Measurements from ENCODE around the gene DOC2B. TPM values are rescaled to one million over a fixed set of nuclear protein-coding genes. Genes with fewer than 3 reads are reported as not detected.

The DOC2B gene
- total RNA-seq, 1 experiment from 2014 or later, result 15.2 TPM

DNA sequence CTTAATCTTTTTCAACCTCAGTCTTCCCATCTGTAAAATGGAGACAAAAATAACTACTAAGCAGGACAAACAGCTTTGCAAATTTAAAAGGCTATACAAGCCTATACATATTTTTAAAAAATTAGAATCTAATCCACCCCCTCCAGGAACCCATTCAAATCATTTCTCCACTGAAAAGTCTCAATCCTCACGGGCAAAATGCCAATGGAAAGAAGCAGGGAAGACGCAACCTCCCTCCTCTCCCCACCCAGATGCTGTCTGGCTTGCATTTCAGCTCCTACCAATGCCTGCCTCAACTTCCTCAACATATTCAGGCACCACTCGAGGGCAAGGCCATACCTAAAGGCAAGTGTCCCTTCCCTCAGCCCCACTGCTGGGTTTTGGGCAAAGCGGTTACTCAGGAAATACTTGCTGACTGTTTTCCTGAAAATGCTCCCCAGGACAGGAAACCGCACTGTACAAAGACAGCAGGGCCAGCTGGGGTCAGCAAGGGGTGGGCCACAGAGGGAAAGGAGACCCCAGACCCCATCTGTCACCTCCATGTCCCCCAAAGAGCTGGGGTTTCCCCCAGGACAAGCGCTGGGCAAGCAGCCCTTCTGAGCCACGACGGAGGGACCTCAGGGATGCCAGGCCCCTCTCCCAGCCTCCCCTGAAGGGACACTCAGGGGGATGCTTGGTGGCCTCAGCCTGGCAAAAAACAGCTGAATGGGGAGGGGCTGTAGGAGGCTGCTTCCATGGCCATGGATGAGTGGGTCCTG lies 47.7 kb upstream of the DOC2B start:
- no peaks in the 10 kb centered on the region for H3K4me1 ChIP-seq (ENCODE audit: control insufficient read depth in 1 of 2, insufficient read depth in 2 of 2, low read length in 2 of 2)
- H4K20me1 ChIP-seq (ENCODE audit: insufficient read depth), result no peaks in the 10 kb centered on the region
- CTCF ChIA-PET, result no interaction called here
- H3K79me2 ChIP-seq (ENCODE audit: insufficient read depth, low read length), result no peaks in the 10 kb centered on the region
- H3K9ac ChIP-seq (ENCODE audit: low read length), result no peak overlapping the region
- intact Hi-C loops (cut with micrococcal nuclease), result no loop called here
- RAD21 ChIA-PET (ENCODE audit: low non-redundant PET in 1 of 2, low total read pairs in 2 of 2, uncharacterized antibody in 2 of 2, unreplicated experiment in 2 of 2), result no interaction called here
- H2AFZ ChIP-seq (ENCODE audit: low read depth, low read length, poor library complexity, severe bottlenecking), result no peak overlapping the region
- no peaks in the 10 kb centered on the region for H3K27me3 ChIP-seq (ENCODE audit: insufficient read depth, low read length)
- H3K9me2 ChIP-seq (ENCODE audit: insufficient read depth), result no peaks in the 10 kb centered on the region
- DNase-seq (ENCODE audit: low read depth, low spot score) (no peak), ATAC-seq (no peak)
- BruUV-seq (replicated peaks), result no TSS peak
- TF ChIP-seq FOSL1 (IDR thresholded peaks at IDR 0.05; ENCODE audit: low read depth) (no peak), RAD21 (IDR thresholded peaks at IDR 0.05; ENCODE audit: low read depth) (no peak)
- no peak overlapping the region for H3K4me3 ChIP-seq (replicated peaks in 1 of 2; ENCODE audit: low read depth in 1 of 2, low read length in 2 of 2)
- H3K4me2 ChIP-seq (ENCODE audit: low read length), result no peak overlapping the region
- H3K36me3 ChIP-seq (ENCODE audit: control insufficient read depth in 1 of 2, insufficient read depth in 2 of 2, low read length in 2 of 2), result no peaks in the 10 kb centered on the region
- H3K9me3 ChIP-seq (ENCODE audit: control insufficient read depth in 1 of 2, insufficient read depth in 1 of 2, low read depth in 1 of 2, low read length in 2 of 2), result no peaks in the 10 kb centered on the region
- H3K27ac ChIP-seq (ENCODE audit: low read depth, low read length), result no peak overlapping the region
- POLR2A ChIA-PET, result no interaction called here

DNA sequence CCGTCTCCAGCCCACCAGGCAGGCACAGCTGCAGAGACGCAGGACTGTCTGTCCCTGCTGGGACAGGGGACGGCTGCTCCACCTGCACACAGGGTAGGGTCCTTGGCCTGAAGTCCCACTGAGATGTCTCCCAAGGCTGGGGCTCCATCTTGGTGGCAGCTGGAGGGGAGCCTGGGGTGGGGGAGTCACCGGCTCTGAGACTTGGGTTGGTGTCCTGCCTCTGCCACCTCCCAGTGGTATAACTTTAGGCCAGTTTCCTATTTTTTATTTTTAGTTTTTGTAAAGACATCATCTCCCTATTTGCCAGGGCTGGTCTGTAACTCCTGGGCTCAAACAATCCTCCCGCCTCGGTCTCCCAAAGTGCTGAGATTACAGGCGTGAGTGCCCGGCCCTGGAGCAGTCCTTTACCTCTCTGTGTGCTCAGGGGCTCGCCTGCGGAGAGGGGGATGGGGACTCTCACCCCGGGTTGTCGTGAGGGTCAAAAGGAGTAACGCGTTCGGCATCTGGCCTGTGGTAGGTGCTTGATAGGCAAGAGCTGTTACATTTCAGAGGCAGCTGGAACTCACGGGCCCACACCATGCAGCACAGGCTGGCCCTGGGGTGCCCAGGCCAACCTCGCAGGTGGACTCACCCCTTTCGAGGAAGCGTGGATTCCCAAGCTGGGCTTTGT lies 46.6 kb upstream of the DOC2B start:
- ChIA-PET CTCF (no interaction called here), POLR2A (no interaction called here), RAD21 (ENCODE audit: low non-redundant PET in 1 of 2, low total read pairs in 2 of 2, uncharacterized antibody in 2 of 2, unreplicated experiment in 2 of 2) (no interaction called here)
- Histone ChIP-seq H3K36me3 (ENCODE audit: control insufficient read depth in 1 of 2, insufficient read depth in 2 of 2, low read length in 2 of 2) (no peaks in the 10 kb centered on the region), H2AFZ (ENCODE audit: low read depth, low read length, poor library complexity, severe bottlenecking) (no peak overlapping the region), H3K27me3 (ENCODE audit: insufficient read depth, low read length) (no peaks in the 10 kb centered on the region), H3K4me1 (ENCODE audit: control insufficient read depth in 1 of 2, insufficient read depth in 2 of 2, low read length in 2 of 2) (no peaks in the 10 kb centered on the region), H3K79me2 (ENCODE audit: insufficient read depth, low read length) (no peaks in the 10 kb centered on the region), H3K9ac (ENCODE audit: low read length) (no peak overlapping the region), H3K9me3 (ENCODE audit: control insufficient read depth in 1 of 2, insufficient read depth in 1 of 2, low read depth in 1 of 2, low read length in 2 of 2) (no peaks in the 10 kb centered on the region), H3K27ac (ENCODE audit: low read depth, low read length) (no peak overlapping the region), H4K20me1 (ENCODE audit: insufficient read depth) (no peaks in the 10 kb centered on the region), H3K4me2 (ENCODE audit: low read length) (no peak overlapping the region), H3K9me2 (ENCODE audit: insufficient read depth) (no peaks in the 10 kb centered on the region), H3K4me3 (replicated peaks in 1 of 2; ENCODE audit: low read depth in 1 of 2, low read length in 2 of 2) (no peak overlapping the region)
- no TSS peak for BruUV-seq (replicated peaks)
- TF ChIP-seq, protein P1, sequence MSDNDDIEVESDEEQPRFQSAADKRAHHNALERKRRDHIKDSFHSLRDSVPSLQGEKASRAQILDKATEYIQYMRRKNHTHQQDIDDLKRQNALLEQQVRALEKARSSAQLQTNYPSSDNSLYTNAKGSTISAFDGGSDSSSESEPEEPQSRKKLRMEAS (IDR thresholded peaks at IDR 0.05), result no peak
- no peak for TF ChIP-seq JUND (IDR thresholded peaks at IDR 0.05)
- TF ChIP-seq POLR2A (IDR thresholded peaks at IDR 0.05; ENCODE audit: borderline replicate concordance, extremely low read depth, insufficient read depth, insufficient read length), result no peak
- no peak for TF ChIP-seq EZH2phosphoT487 (IDR thresholded peaks at IDR 0.05; ENCODE audit: borderline replicate concordance)
- no peak for TF ChIP-seq ZFX (IDR thresholded peaks at IDR 0.05)
- TF ChIP-seq EGR1 (IDR thresholded peaks at IDR 0.05; ENCODE audit: low read depth), result no peak
- TF ChIP-seq, protein P2, sequence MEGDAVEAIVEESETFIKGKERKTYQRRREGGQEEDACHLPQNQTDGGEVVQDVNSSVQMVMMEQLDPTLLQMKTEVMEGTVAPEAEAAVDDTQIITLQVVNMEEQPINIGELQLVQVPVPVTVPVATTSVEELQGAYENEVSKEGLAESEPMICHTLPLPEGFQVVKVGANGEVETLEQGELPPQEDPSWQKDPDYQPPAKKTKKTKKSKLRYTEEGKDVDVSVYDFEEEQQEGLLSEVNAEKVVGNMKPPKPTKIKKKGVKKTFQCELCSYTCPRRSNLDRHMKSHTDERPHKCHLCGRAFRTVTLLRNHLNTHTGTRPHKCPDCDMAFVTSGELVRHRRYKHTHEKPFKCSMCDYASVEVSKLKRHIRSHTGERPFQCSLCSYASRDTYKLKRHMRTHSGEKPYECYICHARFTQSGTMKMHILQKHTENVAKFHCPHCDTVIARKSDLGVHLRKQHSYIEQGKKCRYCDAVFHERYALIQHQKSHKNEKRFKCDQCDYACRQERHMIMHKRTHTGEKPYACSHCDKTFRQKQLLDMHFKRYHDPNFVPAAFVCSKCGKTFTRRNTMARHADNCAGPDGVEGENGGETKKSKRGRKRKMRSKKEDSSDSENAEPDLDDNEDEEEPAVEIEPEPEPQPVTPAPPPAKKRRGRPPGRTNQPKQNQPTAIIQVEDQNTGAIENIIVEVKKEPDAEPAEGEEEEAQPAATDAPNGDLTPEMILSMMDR (IDR thresholded peaks at IDR 0.05 in 2 of 3, conservative IDR thresholded peaks at IDR 0.05 in 1 of 3; ENCODE audit: borderline replicate concordance in 1 of 3, insufficient read depth in 1 of 3, low read depth in 2 of 3, low read length in 2 of 3), result no peak
- TF ChIP-seq TCF7L2 (IDR thresholded peaks at IDR 0.05; ENCODE audit: borderline replicate concordance, extremely low read depth, insufficient read depth, insufficient read length), result no peak
- TF ChIP-seq SRF (IDR thresholded peaks at IDR 0.05; ENCODE audit: low read depth), result no peak
- DNase-seq (ENCODE audit: low read depth, low spot score), result no peak
- intact Hi-C loops (cut with micrococcal nuclease), result no loop called here
- no peak for ATAC-seq

All from HCT116 (cell line).